PFSK-1 (cell line): Measurements from ENCODE around the gene FKBP10.

Source experiments
- FOXP2 ChIP-seq: optimal IDR thresholded peaks from 2 replicates; pipeline ENCODE3; 2011; ENCODE audit warnings: borderline replicate concordance, control low read depth, inconsistent platforms; ENCODE audit not compliant: insufficient read depth; ENCODE audit errors: extremely low read length, extremely low read depth
- POLR2AphosphoS5 ChIP-seq: IDR thresholded peaks from 2 replicates; pipeline ENCODE4 v1.6.1; 2012; ENCODE audit warnings: low read depth, mild to moderate bottlenecking, control low read depth, low read length, moderate library complexity
- REST ChIP-seq, 2 experiments: IDR thresholded peaks; 2 replicates each; pipeline versions ENCODE4 v1.6.1 to v1.8.0; 2011 to 2012; ENCODE audit warnings: low read depth in 2 of 2, low read length in 2 of 2, control low read depth in 1 of 2, inconsistent platforms in 1 of 2, mild to moderate bottlenecking in 1 of 2, moderate library complexity in 1 of 2; ENCODE audit not compliant: insufficient read depth in 1 of 2

GRCh38 chr17:41848788-41849187 is 36.0 kb downstream of the FKBP10 start:
- TF ChIP-seq POLR2AphosphoS5 (no peak), REST (IDR thresholded peaks at IDR 0.05; ENCODE audit: insufficient read depth in 1 of 2, low read depth in 2 of 2, low read length in 2 of 2) (no peak), FOXP2 (no peak)
